ENCODE data around the gene SOX6. TPM values are rescaled to one million over a fixed set of nuclear protein-coding genes. Genes with fewer than 3 reads are reported as not detected.

The SOX6 gene
- total and polyA plus RNA-seq, 2 experiments from 2014 or later, result 0.03 to 0.66 TPM

DNA sequence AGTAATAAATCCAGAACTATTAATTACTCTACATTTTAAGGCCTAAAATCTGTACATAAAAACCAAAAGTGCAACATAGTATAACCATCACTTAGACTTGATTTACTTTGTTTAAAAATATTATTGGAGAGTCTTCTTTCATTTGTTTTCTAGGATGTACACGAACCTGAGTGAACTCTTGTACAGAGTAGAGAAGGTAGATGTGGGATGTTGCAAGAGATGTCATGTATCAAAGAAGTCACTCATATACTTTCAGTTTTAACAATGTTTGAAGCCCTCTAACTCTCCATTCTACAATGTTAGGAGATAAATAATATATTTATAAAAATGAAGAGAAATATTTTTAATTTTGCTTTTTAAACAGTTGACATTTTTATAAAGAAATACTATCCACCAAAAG, 38.6 kb downstream of the SOX6 start:
- Histone ChIP-seq H3F3A (replicated peaks; ENCODE audit: low read depth) (no peaks in the 10 kb centered on the region), H3K4me2 (no peak overlapping the region), H4K20me1 (replicated peaks; ENCODE audit: insufficient read depth) (no peaks in the 10 kb centered on the region), H3K79me2 (replicated peaks; ENCODE audit: insufficient read depth) (no peaks in the 10 kb centered on the region), H3K9me2 (ENCODE audit: insufficient read depth) (no peaks in the 10 kb centered on the region), H3K4me3 (no peak overlapping the region), H3K27ac (ENCODE audit: low read depth) (no peak overlapping the region), H3K27me3 (ENCODE audit: insufficient read depth) (no peaks in the 10 kb centered on the region), H3K36me3 (ENCODE audit: insufficient read depth) (no peaks in the 10 kb centered on the region), H3K4me1 (ENCODE audit: insufficient read depth) (no peaks in the 10 kb centered on the region), H2AFZ (no peak overlapping the region)
- Mint-ChIP-seq H3K27me3 (ENCODE audit: insufficient read depth, low read depth, poor library complexity) (peaks cover 7% of the 10 kb centered on the region), H3K4me1 (no peaks in the 10 kb centered on the region), H3K27ac (no peak overlapping the region), H3K9me3 (no peaks in the 10 kb centered on the region; the same call in 2 of the 3 replicates), H3K4me3 (no peak overlapping the region), H3K36me3 (ENCODE audit: low read depth) (no peaks in the 10 kb centered on the region)
- TF ChIP-seq CTCF (conservative IDR thresholded peaks at IDR 0.05; ENCODE audit: low read depth in 2 of 2) (no peak), NANOG (IDR thresholded peaks at IDR 0.05; ENCODE audit: borderline replicate concordance) (no peak), POLR2AphosphoS5 (IDR thresholded peaks at IDR 0.05; ENCODE audit: low read depth) (no peak), JUNB (IDR thresholded peaks at IDR 0.05; ENCODE audit: unreplicated experiment) (no peak), REST (IDR thresholded peaks at IDR 0.05; ENCODE audit: unreplicated experiment) (no peak), ZNF114 (CRISPR knock-in tag; IDR thresholded peaks at IDR 0.05) (no peak)
- no peak for DNase-seq (ENCODE audit: low spot score)
- no peak for ATAC-seq

DNA sequence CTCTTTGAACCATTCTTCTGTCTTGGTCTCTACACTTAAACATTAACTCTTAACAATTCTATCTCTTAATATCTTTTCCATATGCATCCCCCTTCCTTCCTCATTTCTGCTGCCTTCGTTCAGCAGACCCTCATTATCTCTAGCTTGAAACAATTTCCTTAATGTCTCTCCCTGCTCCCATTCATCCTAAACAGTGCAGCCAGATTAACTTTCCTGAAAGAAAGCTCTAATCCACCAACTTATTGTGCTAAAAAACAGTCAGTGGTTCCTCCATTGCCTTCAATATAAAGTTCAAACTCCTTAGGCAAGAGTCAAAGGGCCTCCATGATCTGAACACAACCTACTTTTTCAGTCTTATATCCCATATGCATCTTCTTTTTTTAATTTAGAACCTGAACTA, 42.5 kb downstream of the SOX6 start:
- Mint-ChIP-seq H3K4me1 (no peaks in the 10 kb centered on the region), H3K9me3 (no peaks in the 10 kb centered on the region; the same call in 2 of the 3 replicates), H3K4me3 (no peak overlapping the region), H3K36me3 (ENCODE audit: low read depth) (no peaks in the 10 kb centered on the region), H3K27ac (no peak overlapping the region), H3K27me3 (ENCODE audit: insufficient read depth, low read depth, poor library complexity) (peaks cover 2% of the 10 kb centered on the region)
- DNase-seq (ENCODE audit: low spot score) (no peak), ATAC-seq (no peak)
- no peak overlapping the region for H3K4me3 ChIP-seq
- no peaks in the 10 kb centered on the region for H3K27me3 ChIP-seq (ENCODE audit: insufficient read depth)
- H3K27ac ChIP-seq (ENCODE audit: low read depth), result no peak overlapping the region
- no peaks in the 10 kb centered on the region for H3F3A ChIP-seq (replicated peaks; ENCODE audit: low read depth)
- no peaks in the 10 kb centered on the region for H3K79me2 ChIP-seq (replicated peaks; ENCODE audit: insufficient read depth)
- H3K4me1 ChIP-seq (ENCODE audit: insufficient read depth), result no peaks in the 10 kb centered on the region
- no peak overlapping the region; the same call in 1 of the 2 replicates for H2AFZ ChIP-seq
- no peak overlapping the region for H3K4me2 ChIP-seq
- TF ChIP-seq POLR2AphosphoS5 (IDR thresholded peaks at IDR 0.05; ENCODE audit: low read depth), result no peak
- H4K20me1 ChIP-seq (replicated peaks; ENCODE audit: insufficient read depth), result no peaks in the 10 kb centered on the region
- H3K9me2 ChIP-seq (ENCODE audit: insufficient read depth), result no peaks in the 10 kb centered on the region
- no peaks in the 10 kb centered on the region for H3K36me3 ChIP-seq (ENCODE audit: insufficient read depth)

All from GM23338 (cell line).